NCI-H526 (cell line): Measurements from ENCODE around the gene SLC13A2.
A peak's percentile ranks its signal among the peaks of the same experiment; 100 is the strongest.
"Not testable (repeated sequence)": the region's sequence is repeated elsewhere in the genome, so short reads cannot be mapped to it uniquely, and the experiment has no call there.

Source experiments
- DNase-seq, 2 experiments: peaks; one replicate each; lab custom pipeline; 2025; lab: John Stamatoyannopoulos, UW

SLC13A2 gene

GRCh38 chr17:28514561-28515002, 41.1 kb downstream of the SLC13A2 start:
- peak in 1 of 2 experiments; percentile 51 for DNase-seq

DNA sequence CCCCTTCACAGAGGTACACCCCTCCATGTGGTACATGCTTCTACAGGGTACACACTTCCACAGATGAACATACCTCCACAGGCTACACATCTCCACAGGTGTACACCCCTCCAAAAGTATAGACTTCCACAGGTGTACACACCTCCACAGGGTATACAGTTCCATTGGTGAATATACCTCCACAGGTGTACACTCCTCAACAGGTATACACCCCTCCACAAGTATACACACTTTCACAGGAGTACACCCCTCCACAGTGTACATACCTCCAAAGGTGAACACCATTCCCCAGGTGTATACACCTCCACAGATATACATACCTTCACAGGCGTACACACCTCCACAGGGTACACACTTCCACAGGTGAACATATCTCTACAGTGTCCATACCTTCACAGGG, 42.1 kb downstream of the SLC13A2 start:
- DNase-seq = no peak

DNA sequence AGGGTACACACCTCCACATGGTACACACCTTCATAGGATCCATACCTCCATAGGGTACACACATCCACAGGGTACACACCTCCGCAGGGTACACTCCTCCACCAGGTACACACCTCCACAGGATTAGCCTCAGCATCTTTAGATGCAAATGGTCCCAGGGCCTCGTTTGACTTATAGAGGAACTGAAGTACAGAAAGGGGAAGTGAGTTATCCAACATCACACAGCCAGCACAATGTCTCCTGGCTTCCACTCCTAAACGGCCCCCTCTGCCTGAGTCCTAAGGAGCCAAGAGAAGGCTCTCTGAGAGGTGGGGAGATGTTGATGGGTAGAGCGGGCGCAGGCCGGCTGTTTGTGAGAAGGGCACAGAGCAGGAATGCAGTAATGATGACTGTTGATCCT, 44.7 kb downstream of the SLC13A2 start:
- DNase-seq = no peak

DNA sequence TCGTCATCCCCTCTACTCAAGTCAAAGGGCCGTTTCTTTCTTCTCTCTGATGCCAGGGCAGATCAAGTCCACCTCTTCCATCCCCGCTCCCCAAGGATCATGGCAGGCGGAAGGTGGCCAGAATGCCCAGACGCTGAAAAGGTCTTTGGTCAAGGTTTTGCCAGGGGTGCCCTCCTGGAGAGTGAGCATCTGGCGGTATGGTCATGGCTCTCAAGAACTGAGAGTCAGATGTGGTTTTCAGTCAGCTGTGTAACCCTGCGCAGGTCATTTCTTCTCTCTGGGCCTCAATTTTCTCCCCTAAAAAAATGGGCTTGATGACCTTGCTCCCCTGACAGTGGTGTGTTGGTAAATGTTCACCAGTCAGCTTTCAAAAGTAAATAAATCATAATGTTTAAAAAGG, 45.1 kb downstream of the SLC13A2 start:
- DNase-seq = no peak

- no peak for DNase-seq
Observed at GRCh38 chr17:28519236-28519635, 45.8 kb downstream of the SLC13A2 start.

GRCh38 chr17:28520687-28521086, 47.2 kb downstream of the SLC13A2 start:
- no peak for DNase-seq

GRCh38 chr17:28521311-28522085, 48.1 kb downstream of the SLC13A2 start:
- DNase-seq = peak in 1 of 2 experiments; percentile 41

DNA sequence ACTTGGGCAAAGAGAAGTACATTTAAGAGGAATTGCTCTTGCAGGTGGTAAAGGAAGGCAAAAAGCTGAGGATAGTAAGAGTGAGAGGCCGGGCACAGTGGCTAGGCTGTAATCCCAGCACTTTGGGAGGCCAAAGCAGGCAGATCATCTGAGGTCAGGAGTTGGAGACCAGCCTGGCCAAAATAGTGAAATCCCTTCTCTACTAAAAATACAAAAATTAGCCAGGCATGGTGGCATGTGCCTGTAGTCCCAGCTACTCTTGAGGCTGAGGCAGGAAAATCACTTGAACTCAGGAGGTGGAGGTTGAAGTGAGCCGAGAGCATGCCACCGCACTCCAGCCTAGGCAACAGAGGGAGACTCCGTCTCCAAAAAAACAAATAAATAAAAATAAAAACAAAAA, 48.8 kb downstream of the SLC13A2 start:
- not testable (repeated sequence) for DNase-seq

- DNase-seq = no peak
Observed at GRCh38 chr17:28523186-28523585, 49.7 kb downstream of the SLC13A2 start.

GRCh38 chr17:28523876-28524275, 50.4 kb downstream of the SLC13A2 start:
- DNase-seq = no peak

DNA sequence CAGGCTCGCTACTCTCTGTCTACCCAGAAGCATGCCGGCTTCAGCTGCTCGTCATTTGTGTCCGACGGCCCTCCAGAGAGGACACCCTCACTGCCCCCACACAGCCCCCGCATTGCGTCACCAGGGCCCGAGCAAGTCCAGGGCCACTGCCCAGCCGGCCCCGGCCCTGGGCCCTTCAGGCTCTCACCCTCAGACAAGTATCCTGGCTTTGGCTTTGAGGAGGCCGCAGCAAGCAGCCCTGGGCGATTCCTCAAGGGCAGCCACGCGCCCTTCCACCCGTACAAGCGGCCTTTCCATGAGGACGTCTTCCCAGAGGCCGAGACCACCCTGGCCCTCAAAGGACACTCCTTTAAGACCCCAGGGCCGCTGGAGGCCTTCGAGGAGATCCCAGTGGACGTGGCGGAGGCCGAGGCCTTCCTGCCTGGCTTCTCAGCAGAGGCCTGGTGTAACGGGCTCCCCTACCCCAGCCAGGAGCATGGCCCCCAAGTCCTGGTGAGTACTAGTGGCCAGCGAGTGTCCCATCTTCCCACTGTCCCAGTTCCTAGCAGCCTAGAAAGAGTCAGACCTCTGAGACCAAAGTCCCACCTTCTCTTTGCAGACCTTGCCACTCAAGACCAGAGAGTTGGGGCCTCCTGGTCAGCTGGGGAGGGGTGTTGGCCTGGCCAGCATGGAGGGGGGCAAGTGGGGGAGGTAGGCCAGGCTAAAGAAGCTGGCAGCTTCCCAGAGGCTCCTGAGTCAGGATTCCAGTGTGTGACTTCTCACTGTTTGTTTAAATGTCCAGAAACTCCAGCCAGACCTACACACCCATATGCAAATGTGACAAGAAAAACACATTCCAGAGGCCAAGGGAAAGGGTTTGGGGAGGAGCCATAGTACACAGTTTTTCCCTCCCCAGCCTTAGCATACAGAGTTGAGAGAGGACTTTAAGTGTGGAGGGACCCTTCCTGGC, 51.3 kb downstream of the SLC13A2 start:
- DNase-seq = peak; percentile 48 to 79

- DNase-seq = no peak
Observed at GRCh38 chr17:28526381-28526780, 52.9 kb downstream of the SLC13A2 start.

DNA sequence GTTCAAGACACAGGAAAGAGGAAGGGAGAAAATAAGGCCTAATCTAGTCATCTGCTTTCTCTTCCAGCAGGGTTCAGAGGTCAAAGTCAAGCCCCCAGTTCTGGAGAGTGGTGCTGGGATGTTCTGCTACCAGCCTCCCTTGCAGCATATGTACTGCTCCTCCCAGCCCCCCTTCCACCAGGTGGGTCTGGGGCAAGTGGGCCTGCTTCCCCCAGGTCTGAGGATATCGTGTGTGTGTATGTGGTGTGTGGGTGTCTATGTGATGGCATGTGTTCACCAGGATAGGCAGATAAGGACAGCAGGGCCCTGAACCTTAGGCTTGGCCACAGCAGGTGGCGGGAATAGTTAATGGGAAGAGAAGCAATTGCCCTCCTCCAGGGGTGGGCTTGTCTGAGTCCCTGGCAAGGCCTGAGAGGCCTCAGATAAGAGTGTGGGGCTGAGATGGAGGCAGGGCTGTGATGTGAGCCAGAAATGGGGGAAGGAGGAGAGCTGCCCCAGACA, 53.8 kb downstream of the SLC13A2 start:
- no peak for DNase-seq

DNA sequence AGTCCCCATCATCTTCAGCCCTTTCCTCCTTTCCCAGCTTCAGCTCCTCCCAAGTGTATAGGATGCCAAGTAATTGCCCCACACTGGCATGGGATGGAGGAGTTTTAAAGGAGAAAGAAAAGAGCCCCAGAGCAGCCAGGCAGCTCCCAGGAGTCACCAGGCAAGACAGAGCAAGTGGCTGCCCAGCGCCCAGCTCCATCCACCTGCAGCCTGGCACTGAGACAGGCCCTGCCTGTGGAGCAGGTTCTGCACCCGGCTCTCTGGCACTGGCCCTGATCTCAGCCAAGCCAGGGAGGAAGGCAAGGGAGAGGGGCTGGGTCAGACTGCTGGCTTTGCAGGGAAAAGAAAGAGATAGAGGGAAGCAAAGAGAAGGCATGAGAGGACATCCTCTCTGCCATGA, 54.4 kb downstream of the SLC13A2 start:
- no peak for DNase-seq

GRCh38 chr17:28528327-28529012, 55.0 kb downstream of the SLC13A2 start:
- DNase-seq = no peak

GRCh38 chr17:28529013-28529400, 55.6 kb downstream of the SLC13A2 start:
- no peak for DNase-seq

GRCh38 chr17:28530250-28530649, 56.8 kb downstream of the SLC13A2 start:
- no peak for DNase-seq

GRCh38 chr17:28530926-28531325, 57.5 kb downstream of the SLC13A2 start:
- DNase-seq = no peak

DNA sequence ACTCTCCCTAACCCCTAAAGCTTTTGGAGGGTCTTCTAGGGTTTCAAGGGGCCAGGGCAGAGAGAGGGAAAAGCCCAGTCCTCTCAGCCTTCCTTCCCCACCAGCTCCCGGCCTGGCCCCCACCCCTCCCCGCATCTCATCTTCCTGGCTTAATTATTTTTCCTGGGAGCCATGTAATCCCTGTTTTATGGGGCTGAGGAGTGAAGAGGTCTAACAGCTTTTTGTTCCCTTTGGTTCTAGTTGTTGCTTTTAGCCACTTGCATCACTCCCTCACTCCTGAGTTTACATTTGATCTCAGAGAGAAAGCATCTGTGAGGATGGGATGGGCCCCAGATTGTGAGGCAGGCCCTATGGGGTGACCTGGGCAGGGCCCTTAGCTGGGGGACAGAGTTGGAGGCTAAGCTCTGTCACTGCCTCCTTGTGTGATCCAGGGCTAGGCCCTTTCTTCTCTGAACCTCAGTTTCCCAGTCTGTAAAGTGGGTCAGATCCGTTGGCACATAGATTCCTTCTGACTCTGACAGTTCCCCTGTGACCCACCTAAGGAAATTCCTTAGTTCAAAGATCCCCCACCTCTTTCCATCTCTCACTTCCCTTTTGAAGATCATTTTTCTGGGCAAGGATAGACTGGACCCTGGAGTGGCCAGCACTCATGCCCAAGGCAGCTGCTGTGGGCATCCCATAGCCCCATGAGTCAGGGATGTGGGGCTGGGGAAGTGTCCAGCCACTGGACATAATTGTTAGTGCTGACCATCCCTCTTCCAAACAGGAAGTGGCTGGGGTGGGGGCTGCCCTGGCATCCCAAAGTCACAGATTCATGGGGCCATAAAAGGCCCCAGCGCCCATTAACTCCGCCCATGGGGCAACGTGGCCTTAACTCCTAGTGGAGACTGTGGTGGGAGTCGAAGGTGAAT, 58.9 kb downstream of the SLC13A2 start:
- DNase-seq = no peak

DNA sequence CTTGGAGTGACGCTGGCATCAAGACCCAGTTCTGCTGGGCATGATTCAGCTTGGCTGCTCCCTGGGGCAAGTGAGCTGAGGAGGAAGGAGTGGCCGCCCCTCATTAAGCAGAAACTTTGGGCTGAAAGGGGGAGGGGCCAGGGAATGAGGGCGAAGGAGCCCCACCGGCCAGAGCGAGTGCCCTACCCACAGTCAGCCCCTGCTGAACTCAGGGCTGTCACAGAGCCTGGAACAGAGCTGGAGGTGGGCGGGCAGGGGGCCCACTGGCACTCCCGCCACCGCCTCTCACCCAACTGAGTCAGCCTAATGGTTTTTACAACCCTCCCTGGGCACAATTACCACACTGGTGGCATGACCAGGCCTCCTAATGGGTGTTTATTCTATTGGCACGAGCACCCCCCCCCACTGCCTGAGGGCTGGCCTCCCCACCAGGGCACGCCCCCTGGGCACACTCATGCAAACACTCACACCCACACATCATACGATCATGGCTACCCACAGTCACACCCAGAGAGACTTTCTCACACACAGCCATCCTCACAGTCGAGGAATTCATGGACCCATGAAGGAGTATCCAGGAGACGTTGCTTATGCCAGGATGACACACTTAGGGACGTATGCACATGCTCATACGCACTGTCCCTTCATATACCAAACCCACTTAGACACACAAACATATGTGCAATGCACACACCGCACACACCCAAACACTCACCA, 59.8 kb downstream of the SLC13A2 start:
- no peak for DNase-seq
